ENCODE data around the gene RAB42.
"Not testable (repeated sequence)": the region's sequence is repeated elsewhere in the genome, so short reads cannot be mapped to it uniquely, and the experiment has no call there.

RAB42 gene

GRCh38 chr1:28586585-28587391 lies 5.3 kb upstream of the RAB42 start:
- DNase-seq: not testable (repeated sequence)

- no peak for DNase-seq
Observed at GRCh38 chr1:28592321-28593071, 431 bp downstream of the RAB42 start.

- not testable (repeated sequence) for DNase-seq
Observed at GRCh38 chr1:28593988-28594356, 1.9 kb downstream of the RAB42 start.

GRCh38 chr1:28594686-28595411 lies 2.8 kb downstream of the RAB42 start:
- not testable (repeated sequence) for DNase-seq

- no peak for DNase-seq
Observed at GRCh38 chr1:28595412-28596191, 3.5 kb downstream of the RAB42 start.

- DNase-seq: not testable (repeated sequence)
Observed at GRCh38 chr1:28596276-28596675, 4.2 kb downstream of the RAB42 start.

GRCh38 chr1:28601696-28602095 lies 9.6 kb downstream of the RAB42 start:
- DNase-seq: no peak

GRCh38 chr1:28602536-28603439 lies 10.7 kb downstream of the RAB42 start:
- peak; percentile 30 for DNase-seq

GRCh38 chr1:28604411-28604810 lies 12.3 kb downstream of the RAB42 start:
- DNase-seq: no peak

GRCh38 chr1:28604962-28605361 lies 12.9 kb downstream of the RAB42 start:
- no peak for DNase-seq

GRCh38 chr1:28606771-28607170 lies 14.7 kb downstream of the RAB42 start:
- no peak for DNase-seq

GRCh38 chr1:28613175-28613574 lies 21.1 kb downstream of the RAB42 start:
- DNase-seq: no peak

- no peak for DNase-seq
Observed at GRCh38 chr1:28631713-28632112, 39.6 kb downstream of the RAB42 start.

- DNase-seq: no peak
Observed at GRCh38 chr1:28632560-28632959, 40.5 kb downstream of the RAB42 start.

- DNase-seq: no peak
Observed at GRCh38 chr1:28640766-28641165, 48.7 kb downstream of the RAB42 start.

- no peak for DNase-seq
Observed at GRCh38 chr1:28642056-28642846, 50.2 kb downstream of the RAB42 start.

- DNase-seq: peak; percentile 78
Observed at GRCh38 chr1:28642847-28643635, 51.0 kb downstream of the RAB42 start, which contains the start of gene TAF12. Gene TAF12 (minus strand): TSS chr1:28643067. CDS start chr1:28622081, 20,986 bp downstream.

- no peak for DNase-seq
Observed at GRCh38 chr1:28644494-28644893, 52.4 kb downstream of the RAB42 start.
